CD4-positive, alpha-beta T cell treated with Interleukin-10 for 1 hour (primary cell): Measurements from ENCODE around the gene IL13.

Experiments
- DNase-seq: peaks from one replicate; pipeline ENCODE4 v3.0.0-alpha.2; 2020

The IL13 gene

DNA sequence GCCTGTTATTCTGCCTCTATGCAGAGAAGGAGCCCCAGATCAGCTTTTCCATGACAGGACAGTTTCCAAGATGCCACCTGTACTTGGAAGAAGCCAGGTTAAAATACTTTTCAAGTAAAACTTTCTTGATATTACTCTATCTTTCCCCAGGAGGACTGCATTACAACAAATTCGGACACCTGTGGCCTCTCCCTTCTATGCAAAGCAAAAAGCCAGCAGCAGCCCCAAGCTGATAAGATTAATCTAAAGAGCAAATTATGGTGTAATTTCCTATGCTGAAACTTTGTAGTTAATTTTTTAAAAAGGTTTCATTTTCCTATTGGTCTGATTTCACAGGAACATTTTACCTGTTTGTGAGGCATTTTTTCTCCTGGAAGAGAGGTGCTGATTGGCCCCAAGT, 15.5 kb downstream of the IL13 start:
- DNase-seq, result no peak

DNA sequence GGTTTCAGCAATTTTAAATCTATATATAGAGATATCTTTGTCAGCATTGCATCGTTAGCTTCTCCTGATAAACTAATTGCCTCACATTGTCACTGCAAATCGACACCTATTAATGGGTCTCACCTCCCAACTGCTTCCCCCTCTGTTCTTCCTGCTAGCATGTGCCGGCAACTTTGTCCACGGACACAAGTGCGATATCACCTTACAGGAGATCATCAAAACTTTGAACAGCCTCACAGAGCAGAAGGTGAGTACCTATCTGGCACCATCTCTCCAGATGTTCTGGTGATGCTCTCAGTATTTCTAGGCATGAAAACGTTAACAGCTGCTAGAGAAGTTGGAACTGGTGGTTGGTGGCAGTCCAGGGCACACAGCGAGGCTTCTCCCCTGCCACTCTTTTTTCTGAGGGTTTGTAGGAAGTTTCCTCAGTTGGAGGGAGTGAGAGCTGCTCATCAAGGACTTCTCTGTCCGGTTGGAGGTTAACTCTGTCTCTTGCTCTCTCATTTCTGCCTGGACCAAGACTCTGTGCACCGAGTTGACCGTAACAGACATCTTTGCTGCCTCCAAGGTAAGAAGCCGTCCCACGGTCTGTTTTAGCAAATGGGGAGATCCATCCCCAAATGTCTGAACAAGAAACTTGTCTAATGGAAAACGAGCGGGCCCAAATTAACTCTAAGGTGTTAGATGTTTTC, 16.1 kb downstream of the IL13 start, which contains the start of gene IL4:
IL4 (plus strand) TSS at position 51 of the 692 bp plus-strand sequence; CDS start at position 113, 62 bp downstream.
- DNase-seq, result no peak

DNA sequence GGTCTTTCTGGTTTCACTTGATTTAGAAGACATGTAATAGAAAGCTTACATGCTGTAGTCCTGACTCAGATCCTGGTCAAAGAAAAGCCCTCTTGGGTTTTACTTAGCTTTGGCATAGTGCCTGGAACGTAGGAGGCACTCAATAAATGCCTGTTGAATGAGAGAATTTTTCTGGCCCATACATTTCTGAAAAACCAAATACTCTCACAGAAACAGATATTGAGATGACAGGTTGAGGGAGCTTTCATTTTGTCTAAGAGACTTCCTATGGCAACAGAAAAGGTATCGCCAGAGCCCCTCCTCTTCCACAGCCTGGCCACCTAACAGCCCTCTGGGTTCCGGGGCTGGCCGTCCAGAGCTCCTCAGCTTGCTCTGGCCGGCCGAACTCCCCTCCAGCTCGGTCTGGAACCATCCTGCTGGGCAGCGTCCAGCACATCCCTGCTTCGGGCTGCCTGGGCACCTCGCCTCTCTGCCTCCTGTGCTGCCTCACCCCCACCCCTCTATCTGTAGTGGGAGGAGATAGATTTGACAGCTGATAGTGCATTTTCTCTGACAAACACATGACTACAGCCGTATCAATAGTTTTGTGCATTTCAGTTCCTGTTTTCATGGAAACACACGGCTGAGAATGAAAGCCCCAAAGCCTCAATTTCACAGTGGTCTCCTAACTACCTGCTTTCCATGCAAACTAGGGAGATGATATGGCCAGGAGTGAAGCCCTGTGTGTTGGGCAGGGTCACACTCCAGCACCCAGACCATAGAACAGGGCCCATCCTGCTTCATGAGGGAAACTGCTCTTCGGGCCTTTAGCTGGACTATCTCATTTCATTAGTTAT, 16.9 kb downstream of the IL13 start:
- DNase-seq, result no peak

DNA sequence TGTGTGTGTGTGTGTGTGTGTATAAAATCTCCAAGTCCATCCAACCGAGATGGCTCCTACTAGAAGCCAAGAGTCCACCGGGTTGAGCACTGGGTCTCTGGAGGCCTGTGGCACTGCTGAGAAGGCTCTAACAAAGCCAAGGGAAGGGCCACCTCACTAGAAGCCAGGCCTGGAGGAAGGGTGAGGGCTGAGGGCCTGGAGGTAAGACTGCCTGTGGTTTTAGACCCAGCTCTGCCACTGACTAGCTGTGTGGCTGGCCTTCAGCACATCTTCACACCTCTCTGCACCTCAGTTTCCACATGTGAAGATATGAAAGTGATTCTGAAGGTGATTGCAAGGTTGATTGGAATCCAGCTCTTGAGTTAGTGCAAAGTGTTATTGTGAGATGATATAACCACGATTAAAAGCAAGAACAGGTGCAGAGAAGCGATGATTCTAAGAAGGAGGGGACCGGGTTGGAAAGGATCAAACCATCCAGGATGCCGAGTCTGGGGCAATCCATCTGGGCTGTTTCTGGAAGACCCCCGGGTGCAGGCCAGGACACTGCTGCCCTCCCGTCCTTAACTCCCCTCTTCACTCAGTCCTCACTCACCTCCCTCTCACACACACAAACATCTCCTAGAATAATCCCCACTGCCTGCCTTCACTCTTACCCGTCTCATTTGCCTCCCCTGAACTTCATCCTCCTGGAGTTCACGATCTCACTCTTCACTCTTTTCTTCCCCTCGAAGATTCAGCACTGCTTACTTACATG, 18.1 kb downstream of the IL13 start:
- DNase-seq, result no peak

DNA sequence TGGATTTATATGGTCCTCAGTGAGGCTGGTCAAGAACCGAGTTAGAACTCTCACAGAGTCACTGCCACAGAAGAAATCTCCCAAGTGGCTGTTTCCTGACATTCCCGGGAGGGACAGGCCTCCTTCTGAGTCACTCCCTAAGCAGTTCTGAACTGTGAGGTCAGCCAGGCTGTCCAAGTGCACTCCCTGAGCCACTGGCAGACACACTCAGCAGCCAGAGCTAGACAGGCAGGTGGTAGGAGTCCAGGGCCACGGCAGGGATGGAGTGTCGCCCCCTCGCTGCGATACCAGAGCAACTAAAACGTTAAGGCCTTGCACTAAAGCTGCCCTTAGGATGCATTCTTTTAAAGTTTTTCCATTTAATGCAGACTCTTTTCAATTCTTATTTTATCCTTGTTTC, 19.2 kb downstream of the IL13 start:
- DNase-seq, result no peak

GRCh38 chr5:132677682-132678400, 19.9 kb downstream of the IL13 start:
- DNase-seq, result no peak

DNA sequence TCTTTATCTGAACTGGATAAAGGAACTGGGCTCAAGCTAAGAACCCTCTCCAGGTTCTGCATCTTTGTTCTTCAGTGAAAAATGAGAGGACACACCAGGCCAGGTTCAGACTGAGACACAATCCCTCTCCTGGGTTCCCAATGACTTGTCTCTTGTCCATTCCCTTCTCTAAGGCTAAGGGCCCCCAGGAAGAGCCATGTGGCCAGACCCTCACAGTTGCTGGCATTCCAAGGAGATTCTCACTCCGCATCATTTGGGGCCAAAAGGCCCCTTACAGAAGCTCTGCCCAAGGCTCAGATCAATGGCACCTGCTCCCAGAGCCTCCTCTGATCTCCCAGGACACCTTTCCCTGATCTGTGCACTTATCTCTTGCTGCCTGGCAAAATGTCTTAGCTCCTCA, 20.8 kb downstream of the IL13 start:
- no peak for DNase-seq

- DNase-seq, result no peak
Measured at GRCh38 chr5:132679166-132679565, 21.2 kb downstream of the IL13 start.

DNA sequence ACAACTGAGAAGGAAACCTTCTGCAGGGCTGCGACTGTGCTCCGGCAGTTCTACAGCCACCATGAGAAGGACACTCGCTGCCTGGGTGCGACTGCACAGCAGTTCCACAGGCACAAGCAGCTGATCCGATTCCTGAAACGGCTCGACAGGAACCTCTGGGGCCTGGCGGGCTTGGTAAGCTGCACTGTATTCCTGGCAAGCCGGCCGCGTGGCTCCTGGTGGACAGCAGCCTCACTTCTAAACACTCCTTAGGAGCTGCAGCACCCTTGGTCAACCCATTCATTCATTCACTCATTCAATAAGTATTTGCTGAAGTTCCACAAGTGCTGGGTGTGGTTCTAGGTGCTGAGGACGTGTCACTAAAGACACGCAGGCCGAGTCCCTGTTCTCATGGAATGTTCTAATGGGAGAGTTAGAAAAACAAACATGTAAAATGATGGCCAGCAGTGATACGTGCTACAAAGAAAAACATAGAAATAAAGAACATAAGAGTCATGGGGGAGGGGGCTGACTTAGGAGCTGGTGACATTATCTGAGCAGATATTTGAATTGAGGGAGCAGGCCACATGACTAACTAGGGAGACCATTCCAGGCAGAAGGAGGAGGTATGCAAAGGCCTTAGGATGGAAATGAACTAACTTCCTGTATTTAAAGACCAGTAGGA, 21.9 kb downstream of the IL13 start:
- no peak for DNase-seq

DNA sequence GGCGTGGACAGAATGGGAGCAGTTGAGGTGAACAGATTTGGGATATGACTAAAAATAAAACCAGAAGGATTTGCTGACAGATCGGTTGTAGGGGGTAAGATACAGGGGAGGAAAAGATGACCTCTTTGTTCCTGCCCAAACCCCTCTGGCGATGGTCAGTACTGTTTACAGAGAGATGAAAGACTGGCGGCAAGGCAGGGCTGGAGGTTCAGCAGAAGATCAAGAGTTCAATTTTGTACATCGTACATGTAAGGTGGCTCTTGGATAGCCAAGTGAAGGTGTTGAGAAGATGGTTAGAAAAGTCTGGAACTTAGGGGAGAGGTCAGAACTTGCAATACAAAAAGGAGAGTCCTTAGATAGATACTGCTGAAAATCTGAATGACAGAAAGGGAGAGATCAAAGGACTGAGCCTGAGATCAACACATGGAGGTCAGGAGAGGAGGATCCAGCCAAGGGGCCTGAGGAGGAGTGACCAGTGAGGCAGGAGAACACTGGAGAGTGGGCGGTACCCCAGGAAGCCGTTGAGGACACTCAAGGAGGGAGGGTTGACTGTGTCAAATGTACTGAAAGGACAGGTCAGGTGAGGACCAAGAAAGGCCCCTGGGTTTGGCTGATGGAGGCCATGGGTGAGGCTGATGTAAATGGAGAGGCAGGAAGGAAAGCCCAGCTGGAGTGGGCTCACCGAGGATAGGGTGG, 23.0 kb downstream of the IL13 start:
- DNase-seq, result no peak

DNA sequence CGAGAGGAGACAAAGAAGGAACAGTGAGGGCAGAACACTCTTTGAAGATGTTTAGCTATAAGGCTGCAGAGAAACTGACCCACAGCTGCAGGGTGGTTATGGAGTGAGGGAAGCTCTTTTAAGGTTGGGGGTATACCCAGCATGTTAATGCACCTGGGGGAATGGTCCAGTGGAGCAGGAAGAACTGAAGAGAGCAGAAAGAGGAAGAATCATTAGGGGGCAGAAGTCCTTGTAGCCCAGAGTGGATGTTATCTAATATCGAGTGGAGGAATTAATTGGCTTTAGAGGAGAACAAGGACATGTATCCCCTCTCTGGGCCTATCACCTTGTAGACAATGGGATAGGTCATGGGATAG, 23.5 kb downstream of the IL13 start:
- no peak for DNase-seq

- no peak for DNase-seq
Measured at GRCh38 chr5:132681983-132682382, 24.0 kb downstream of the IL13 start.

DNA sequence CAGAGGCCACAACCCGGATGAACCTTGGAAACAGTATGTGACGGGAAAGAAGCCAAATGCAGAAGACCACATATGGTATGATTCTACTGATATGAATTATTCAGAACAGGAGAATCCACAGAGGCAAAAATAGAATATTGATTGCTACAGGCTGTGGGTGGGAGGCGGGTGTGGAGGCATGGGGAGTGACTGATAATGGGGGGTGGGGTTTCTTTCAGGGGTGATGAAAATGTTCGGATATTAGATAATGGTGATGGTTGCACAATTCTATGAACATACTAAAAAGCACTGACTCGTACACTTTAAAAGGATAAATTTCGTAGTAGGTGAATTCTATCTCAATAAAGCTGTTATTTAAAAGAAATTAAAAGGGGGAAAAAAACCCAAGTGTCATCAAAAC, 26.5 kb downstream of the IL13 start:
- no peak for DNase-seq

- DNase-seq, result no peak
Measured at GRCh38 chr5:132684922-132685720, 27.1 kb downstream of the IL13 start.

DNA sequence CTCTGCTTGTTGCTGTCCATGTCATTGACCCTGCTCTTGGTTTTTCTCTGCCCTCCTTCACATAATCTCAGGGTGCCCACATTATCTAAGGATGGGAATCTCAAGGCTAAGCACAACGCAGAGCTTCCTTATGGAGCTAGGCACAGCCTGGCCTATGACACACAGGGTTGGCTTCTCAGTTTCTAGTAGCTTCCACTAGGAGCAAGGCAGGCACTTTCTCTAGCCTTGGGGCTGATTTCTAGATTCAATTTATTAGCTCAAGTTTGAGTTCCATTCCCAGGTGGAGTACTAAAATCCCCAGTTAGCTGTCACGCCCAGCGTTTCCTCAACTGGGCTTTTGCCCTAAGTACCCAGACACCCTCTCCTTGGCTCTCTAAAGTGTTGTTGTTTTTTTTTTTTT, 28.2 kb downstream of the IL13 start:
- no peak for DNase-seq

DNA sequence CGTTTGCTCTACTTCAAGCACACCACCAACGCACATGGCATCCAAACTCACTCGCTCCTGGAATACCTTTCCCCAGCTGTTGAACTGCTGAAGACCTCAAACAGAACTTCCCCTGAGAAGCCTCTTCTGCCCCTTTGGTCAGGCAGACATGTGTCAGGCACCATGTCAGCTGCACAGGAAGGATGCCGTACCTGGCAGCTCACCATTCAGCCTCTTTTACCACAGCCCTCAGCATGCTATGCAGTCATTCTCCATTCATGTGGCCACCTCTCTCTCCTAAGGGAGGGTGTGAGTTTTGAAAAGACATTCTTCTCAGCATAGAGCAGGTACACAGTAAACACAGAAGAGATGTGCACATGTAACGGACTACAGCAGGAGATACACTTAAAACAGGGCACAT, 30.0 kb downstream of the IL13 start:
- DNase-seq, result peak; percentile 45

GRCh38 chr5:132688536-132689339, 30.8 kb downstream of the IL13 start:
- DNase-seq, result peak; percentile 46

DNA sequence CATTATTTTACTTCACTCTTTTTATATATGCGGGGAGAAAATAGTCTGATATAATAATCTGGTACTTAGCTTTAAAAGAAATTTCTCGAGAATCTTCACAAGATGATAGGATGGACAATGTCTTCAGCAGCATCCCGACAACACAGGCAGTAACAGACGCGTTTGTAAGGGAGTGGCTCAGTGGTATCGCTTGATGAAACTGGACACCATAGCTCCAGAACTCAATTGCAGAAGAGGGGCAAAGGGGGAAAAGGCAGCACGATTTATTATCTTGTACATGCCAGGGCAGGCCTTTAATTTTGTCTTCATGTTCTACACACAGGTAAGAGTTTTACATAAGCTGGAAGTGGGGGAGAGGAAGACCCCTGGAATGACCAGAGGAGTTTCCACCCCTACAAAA, 31.5 kb downstream of the IL13 start:
- DNase-seq, result no peak

DNA sequence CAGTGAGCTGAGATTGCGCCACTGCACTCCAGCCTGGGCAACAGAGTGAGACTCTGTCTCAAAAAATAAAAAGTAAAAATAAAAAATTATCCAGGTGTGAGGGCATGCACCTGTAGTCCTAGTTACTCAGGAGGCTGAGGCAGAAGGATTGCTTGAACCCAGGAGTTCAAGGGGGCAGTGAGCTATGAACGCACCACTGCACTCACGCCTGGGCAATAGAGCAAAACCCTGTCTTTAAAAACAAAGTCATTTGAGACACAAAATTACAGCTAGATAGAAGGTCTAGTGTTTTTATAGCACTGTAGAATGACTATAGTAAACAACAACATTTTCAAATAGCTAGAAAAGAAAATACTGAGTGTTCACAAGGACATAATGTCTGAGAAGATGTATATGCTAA, 32.2 kb downstream of the IL13 start:
- DNase-seq, result no peak
